ENCODE data around the gene CTSS.

CTSS gene

GRCh38 chr1:150696590-150696989, 69.0 kb downstream of the CTSS start:
- Mint-ChIP-seq H3K27me3 (peaks cover 1% of the 10 kb centered on the region), H3K36me3 (peaks cover 2% of the 10 kb centered on the region), H3K27ac (peak overlapping the region; percentile 62), H3K4me1 (ENCODE audit: low read depth) (peaks cover 37% of the 10 kb centered on the region), H3K9me3 (ENCODE audit: low read depth) (no peaks in the 10 kb centered on the region), H3K4me3 (peak overlapping the region; percentile 100)

- Mint-ChIP-seq H3K9me3 (ENCODE audit: low read depth) (no peaks in the 10 kb centered on the region), H3K27me3 (peaks cover 1% of the 10 kb centered on the region), H3K4me3 (peak overlapping the region; percentile 100), H3K4me1 (ENCODE audit: low read depth) (peaks cover 40% of the 10 kb centered on the region), H3K27ac (peak overlapping the region; percentile 62), H3K36me3 (peaks cover 5% of the 10 kb centered on the region)
Measured at GRCh38 chr1:150696162-150696561, 69.4 kb downstream of the CTSS start.

- no peak overlapping the region for H3K27ac Mint-ChIP-seq
- H3K4me3 Mint-ChIP-seq: peak overlapping the region; percentile 30
- peaks cover 1% of the 10 kb centered on the region for H3K27me3 Mint-ChIP-seq
- H3K36me3 Mint-ChIP-seq: peaks cover 5% of the 10 kb centered on the region
- no peaks in the 10 kb centered on the region for H3K9me3 Mint-ChIP-seq (ENCODE audit: low read depth)
- peaks cover 43% of the 10 kb centered on the region for H3K4me1 Mint-ChIP-seq (ENCODE audit: low read depth)
Measured at GRCh38 chr1:150695561-150695960, 70.0 kb downstream of the CTSS start.

- Mint-ChIP-seq H3K4me1 (ENCODE audit: low read depth) (peaks cover 48% of the 10 kb centered on the region), H3K36me3 (peaks cover 9% of the 10 kb centered on the region), H3K27ac (no peak overlapping the region)
Measured at GRCh38 chr1:150692720-150693119, 72.9 kb downstream of the CTSS start.

GRCh38 chr1:150688763-150689162, 76.8 kb downstream of the CTSS start:
- Mint-ChIP-seq H3K27ac (peak overlapping the region; percentile 77), H3K27me3 (no peaks in the 10 kb centered on the region), H3K36me3 (peaks cover 7% of the 10 kb centered on the region), H3K9me3 (ENCODE audit: low read depth) (no peaks in the 10 kb centered on the region), H3K4me1 (ENCODE audit: low read depth) (peaks cover 28% of the 10 kb centered on the region), H3K4me3 (no peak overlapping the region)

More at GRCh38 chr1:150692720-150693119, 72.9 kb downstream of the CTSS start:
- no peaks in the 10 kb centered on the region for H3K27me3 Mint-ChIP-seq
- H3K9me3 Mint-ChIP-seq (ENCODE audit: low read depth): no peaks in the 10 kb centered on the region
- H3K4me3 Mint-ChIP-seq: no peak overlapping the region

- Mint-ChIP-seq H3K27me3 (no peaks in the 10 kb centered on the region), H3K9me3 (ENCODE audit: low read depth) (no peaks in the 10 kb centered on the region), H3K27ac (no peak overlapping the region), H3K4me1 (ENCODE audit: low read depth) (peaks cover 21% of the 10 kb centered on the region), H3K4me3 (no peak overlapping the region), H3K36me3 (peaks cover 4% of the 10 kb centered on the region)
Measured at GRCh38 chr1:150686275-150686674, 79.3 kb downstream of the CTSS start.

- Mint-ChIP-seq H3K27me3 (no peaks in the 10 kb centered on the region), H3K9me3 (ENCODE audit: low read depth) (no peaks in the 10 kb centered on the region), H3K27ac (peak overlapping the region; percentile 67), H3K4me3 (no peak overlapping the region), H3K36me3 (peaks cover 4% of the 10 kb centered on the region), H3K4me1 (ENCODE audit: low read depth) (peaks cover 15% of the 10 kb centered on the region)
Measured at GRCh38 chr1:150683914-150684313, 81.7 kb downstream of the CTSS start.

Measured in activated naive CD8-positive, alpha-beta T cell (primary cell).